Measurements from ENCODE around the gene CCT7.
A peak's percentile ranks its signal among the peaks of the same experiment; 100 is the strongest.

The CCT7 gene

GRCh38 chr2:73225513-73226360 is 8.4 kb upstream of the CCT7 start:
- DNase-seq (ENCODE audit: low read depth in 2 of 2, low spot score in 1 of 2): no peak

- no peak for DNase-seq (ENCODE audit: low read depth in 2 of 2, low spot score in 1 of 2)
These were observed 7.0 kb upstream of the CCT7 start for GRCh38 chr2:73227086-73227485.

- DNase-seq (ENCODE audit: low read depth in 2 of 2, low spot score in 1 of 2): no peak
These were observed 5.5 kb upstream of the CCT7 start for GRCh38 chr2:73228631-73229030.

- DNase-seq (ENCODE audit: low read depth in 2 of 2, low spot score in 1 of 2): no peak
These were observed 1.5 kb upstream of the CCT7 start for GRCh38 chr2:73232403-73233153.

GRCh38 chr2:73233154-73233931 is 765 bp upstream of the CCT7 start, which contains the start of gene PRADC1:
Gene PRADC1, minus strand, starts transcription at chr2:73233239. Its CDS starts 79 bp downstream, at chr2:73233160.
- peak; percentile 89 to 91 for DNase-seq (ENCODE audit: low read depth in 2 of 2, low spot score in 1 of 2)

- no peak for DNase-seq (ENCODE audit: low read depth in 2 of 2, low spot score in 1 of 2)
These were observed 1.4 kb downstream of the CCT7 start for GRCh38 chr2:73235315-73236028.

- DNase-seq (ENCODE audit: low read depth in 2 of 2, low spot score in 1 of 2): no peak
These were observed 3.1 kb downstream of the CCT7 start for GRCh38 chr2:73237168-73237567.

GRCh38 chr2:73238149-73238548 is 4.0 kb downstream of the CCT7 start:
- no peak for DNase-seq (ENCODE audit: low read depth in 2 of 2, low spot score in 1 of 2)

GRCh38 chr2:73238976-73239375 is 4.9 kb downstream of the CCT7 start:
- DNase-seq (ENCODE audit: low read depth in 2 of 2, low spot score in 1 of 2): no peak

GRCh38 chr2:73239776-73240175 is 5.7 kb downstream of the CCT7 start:
- DNase-seq (ENCODE audit: low read depth in 2 of 2, low spot score in 1 of 2): no peak

GRCh38 chr2:73243884-73244570 is 9.9 kb downstream of the CCT7 start:
- DNase-seq (ENCODE audit: low read depth in 2 of 2, low spot score in 1 of 2): no peak

GRCh38 chr2:73244580-73244979 is 10.5 kb downstream of the CCT7 start:
- no peak for DNase-seq (ENCODE audit: low read depth in 2 of 2, low spot score in 1 of 2)

- no peak for DNase-seq (ENCODE audit: low read depth in 2 of 2, low spot score in 1 of 2)
These were observed 12.7 kb downstream of the CCT7 start for GRCh38 chr2:73246850-73247249.

- DNase-seq (ENCODE audit: low read depth in 2 of 2, low spot score in 1 of 2): no peak
These were observed 15.5 kb downstream of the CCT7 start for GRCh38 chr2:73249636-73250035.

GRCh38 chr2:73250872-73251846 is 17.1 kb downstream of the CCT7 start:
- no peak for DNase-seq (ENCODE audit: low read depth in 2 of 2, low spot score in 1 of 2)

- DNase-seq (ENCODE audit: low read depth in 2 of 2, low spot score in 1 of 2): no peak
These were observed 18.3 kb downstream of the CCT7 start for GRCh38 chr2:73252238-73253027.

- no peak for DNase-seq (ENCODE audit: low read depth in 2 of 2, low spot score in 1 of 2)
These were observed 19.3 kb downstream of the CCT7 start for GRCh38 chr2:73253400-73253799.

GRCh38 chr2:73253901-73254300 is 19.8 kb downstream of the CCT7 start:
- no peak for DNase-seq (ENCODE audit: low read depth in 2 of 2, low spot score in 1 of 2)

All from stimulated activated CD8-positive, alpha-beta memory T cell treated with anti-CD3 and anti-CD28 coated beads, Interleukin-4, amount 100 ng/mL, for 4 hours (primary cell).